Urinary bladder (tissue), 4 donors: ENCODE measurements around the gene CDIPT. TPM values are rescaled to one million over a fixed set of nuclear protein-coding genes. Genes with fewer than 3 reads are reported as not detected.
"Not testable (repeated sequence)": the region's sequence is repeated elsewhere in the genome, so short reads cannot be mapped to it uniquely, and the experiment has no call there.

Experiments used
- DNase-seq: peaks from one replicate; pipeline ENCODE4 v3.0.0-alpha.2; 2015; ENCODE audit errors: extremely low spot score
- H3K27ac ChIP-seq: one replicate; pipeline ENCODE4 v1.5.1; 2013; ENCODE audit warnings: low read depth, mild to moderate bottlenecking, moderate library complexity
- H3K36me3 ChIP-seq: one replicate; pipeline ENCODE4 v1.6.1; 2013; ENCODE audit warnings: mild to moderate bottlenecking, moderate library complexity; ENCODE audit not compliant: insufficient read depth
- H3K4me1 ChIP-seq: one replicate; pipeline ENCODE4 v1.6.1; 2013; ENCODE audit warnings: mild to moderate bottlenecking, moderate library complexity; ENCODE audit not compliant: insufficient read depth
- H3K4me3 ChIP-seq: one replicate; pipeline ENCODE4 v1.5.1; 2013; ENCODE audit warnings: low read depth, low read length
- WGBS: extraction: QIAGEN DNeasy Blood & Tissue Kit; methylation state at CpG from one replicate; pipeline ENCODE4 v1.1.7; 2013; 5-methylcytosine and 5-hydroxymethylcytosine counted together
- polyA plus RNA-seq: library from polyadenylated mRNA; stranded (reverse); fragments of 200-250 nt; gene quantifications from one replicate; pipeline ENCODE4 v1.2.3, GENCODE V29; 2013
- total RNA-seq: library from RNA; depleted of rRNA; stranded (reverse); fragments of >200 nt; gene quantifications from one replicate; pipeline ENCODE4 v1.2.3, GENCODE V29; 2014
- donor health status: healthy with polysubstance abuse.
- donor health status: healthy.

Gene CDIPT
- total and polyA plus RNA-seq, 2 donors: 35.1 to 179 TPM

DNA sequence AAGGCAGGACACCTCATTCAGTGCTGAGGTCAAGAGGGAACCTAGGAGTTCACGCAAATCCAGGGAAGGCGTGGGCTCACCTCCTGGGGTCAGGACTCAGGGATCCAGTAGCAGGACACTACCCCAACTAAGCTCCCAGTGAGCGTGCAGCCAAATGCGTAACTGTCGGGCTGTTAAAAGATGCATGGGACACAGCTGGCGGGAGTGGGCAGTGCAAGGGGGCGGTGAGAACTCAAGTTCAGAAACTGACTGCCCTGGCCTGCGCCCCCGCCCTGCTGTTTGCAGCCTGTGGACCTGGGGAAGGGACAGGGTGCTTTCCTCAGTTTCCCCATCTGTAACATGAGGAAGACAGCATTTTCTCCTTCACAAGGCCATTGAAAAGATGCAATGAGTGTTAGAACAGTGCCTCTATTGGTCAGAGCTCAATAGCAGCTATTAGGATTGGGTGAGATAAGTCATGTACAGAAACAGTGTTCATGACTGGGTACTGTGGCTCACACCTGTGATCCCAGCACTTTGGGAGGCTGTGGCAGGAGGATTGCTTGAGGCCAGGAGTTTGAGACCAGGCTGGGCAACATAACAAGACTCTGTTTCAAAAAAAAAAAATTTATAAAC lies 20.2 kb downstream of the CDIPT start:
- Histone ChIP-seq H3K27ac (no peak overlapping the region), H3K36me3 (peaks cover 13% of the 10 kb centered on the region), H3K4me3 (no peak overlapping the region), H3K4me1 (no peaks in the 10 kb centered on the region)
- 89% methylated on average over 9 of the region's 9 CpGs for WGBS
- no peak for DNase-seq

DNA sequence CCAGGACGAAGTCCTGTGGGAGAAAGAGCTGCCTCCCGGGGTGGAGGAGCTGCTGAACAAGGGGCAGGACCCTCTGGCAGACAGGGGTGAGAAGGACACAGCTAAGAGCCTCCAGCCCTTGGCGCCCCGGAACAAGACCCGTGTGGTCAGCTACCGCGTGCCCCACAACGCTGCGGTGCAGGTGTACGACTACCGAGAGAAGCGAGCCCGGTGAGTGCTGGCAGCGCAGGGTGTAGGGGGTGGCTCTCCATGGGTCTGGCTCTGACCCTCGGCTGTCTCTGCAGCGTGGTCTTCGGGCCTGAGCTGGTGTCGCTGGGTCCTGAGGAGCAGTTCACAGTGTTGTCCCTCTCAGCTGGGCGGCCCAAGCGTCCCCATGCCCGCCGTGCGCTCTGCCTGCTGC lies 21.4 kb downstream of the CDIPT start:
- DNase-seq: no peak
- Histone ChIP-seq H3K27ac (no peak overlapping the region), H3K36me3 (peaks cover 9% of the 10 kb centered on the region), H3K4me3 (no peak overlapping the region), H3K4me1 (no peaks in the 10 kb centered on the region)
- 94% methylated on average over 23 of the region's 23 CpGs for WGBS

DNA sequence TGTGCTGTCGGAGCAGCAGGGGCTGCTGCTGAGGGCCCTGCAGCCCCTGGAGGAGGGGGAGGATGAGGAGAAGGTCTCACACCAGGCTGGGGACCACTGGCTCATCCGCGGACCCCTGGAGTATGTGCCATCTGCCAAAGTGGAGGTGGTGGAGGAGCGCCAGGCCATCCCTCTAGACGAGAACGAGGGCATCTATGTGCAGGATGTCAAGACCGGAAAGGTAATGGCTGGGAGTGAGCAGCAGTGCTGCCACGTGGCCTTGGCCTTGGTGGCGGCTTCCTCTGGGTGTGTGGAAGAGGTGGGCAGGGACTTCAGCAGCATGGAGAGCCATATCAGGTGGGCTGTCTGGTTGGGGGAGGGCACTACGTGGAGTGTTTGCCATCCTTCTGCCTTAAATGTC lies 22.8 kb downstream of the CDIPT start:
- no peak for DNase-seq
- H3K27ac ChIP-seq: no peak overlapping the region
- H3K36me3 ChIP-seq: peaks cover 6% of the 10 kb centered on the region
- no peaks in the 10 kb centered on the region for H3K4me1 ChIP-seq
- WGBS: 76% methylated on average over 10 of the region's 10 CpGs
- H3K4me3 ChIP-seq: no peak overlapping the region

DNA sequence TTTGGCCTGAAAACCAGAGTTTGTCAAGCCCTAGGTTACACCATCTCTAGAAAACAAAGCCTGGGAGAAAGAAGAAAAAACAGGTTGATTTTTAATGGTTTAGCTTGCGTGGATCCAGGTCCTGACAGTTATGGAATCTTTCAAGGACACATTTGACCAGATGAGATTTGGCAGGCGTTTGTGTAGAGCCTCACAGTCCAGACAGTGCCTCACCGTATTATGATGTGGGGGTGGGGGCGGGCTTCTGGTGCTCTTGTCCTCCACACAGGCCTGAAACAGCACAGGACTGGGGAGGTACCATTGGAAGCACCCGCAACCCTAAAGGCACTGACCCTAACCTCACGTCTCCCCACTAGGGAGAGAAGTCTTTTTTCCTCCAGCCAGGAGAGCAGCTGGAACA lies 23.2 kb downstream of the CDIPT start:
- no peak for DNase-seq
- no peaks in the 10 kb centered on the region for H3K4me1 ChIP-seq
- no peak overlapping the region for H3K27ac ChIP-seq
- H3K4me3 ChIP-seq: no peak overlapping the region
- peaks cover 6% of the 10 kb centered on the region for H3K36me3 ChIP-seq
- 69% methylated on average over 6 of the region's 6 CpGs for WGBS

DNA sequence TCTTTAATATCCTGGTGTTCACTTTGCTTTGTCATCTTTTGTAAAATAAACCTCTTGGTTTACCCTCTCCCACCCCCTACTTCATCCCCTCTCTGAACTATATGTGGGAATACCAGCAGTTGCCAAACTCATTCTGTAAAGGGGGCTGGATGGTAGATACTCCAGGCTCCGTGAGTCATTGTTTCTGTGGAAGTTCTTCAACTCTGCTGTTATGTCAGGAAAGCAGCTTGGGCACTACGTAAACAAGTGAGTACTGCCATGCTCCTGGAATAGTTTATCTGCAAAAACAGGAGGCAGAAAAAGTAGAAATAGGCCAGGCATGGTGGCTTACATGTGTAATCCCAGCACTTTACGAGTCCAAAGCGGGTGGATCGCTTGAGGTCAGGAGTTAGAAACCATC lies 25.2 kb downstream of the CDIPT start:
- WGBS: 88% methylated on average over 5 of the region's 5 CpGs

DNA sequence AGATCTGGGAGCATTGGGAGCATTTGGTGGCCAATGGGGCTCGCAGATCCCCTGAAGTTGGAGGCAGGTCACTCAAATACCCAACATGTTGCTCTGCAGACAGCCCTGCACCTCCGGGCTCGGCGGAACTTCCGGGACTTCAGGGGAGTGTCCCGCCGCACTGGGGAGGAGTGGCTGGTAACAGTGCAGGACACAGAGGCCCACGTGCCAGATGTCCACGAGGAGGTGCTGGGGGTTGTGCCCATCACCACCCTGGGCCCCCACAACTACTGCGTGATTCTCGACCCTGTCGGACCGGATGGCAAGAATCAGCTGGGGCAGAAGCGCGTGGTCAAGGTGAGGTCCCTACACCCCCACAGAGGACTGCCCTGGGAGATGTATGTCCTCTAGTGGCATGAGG lies 26.4 kb downstream of the CDIPT start:
- Histone ChIP-seq H3K27ac (no peak overlapping the region), H3K4me1 (no peaks in the 10 kb centered on the region), H3K4me3 (no peak overlapping the region), H3K36me3 (peaks cover 9% of the 10 kb centered on the region)
- WGBS: 82% methylated on average over 15 of the region's 15 CpGs
- DNase-seq: no peak

More for the DNA sequence above, 25.2 kb downstream of the CDIPT start:
- no peak overlapping the region for H3K4me3 ChIP-seq
- H3K36me3 ChIP-seq: peaks cover 9% of the 10 kb centered on the region
- H3K4me1 ChIP-seq: no peaks in the 10 kb centered on the region
- H3K27ac ChIP-seq: no peak overlapping the region
- DNase-seq: no peak

DNA sequence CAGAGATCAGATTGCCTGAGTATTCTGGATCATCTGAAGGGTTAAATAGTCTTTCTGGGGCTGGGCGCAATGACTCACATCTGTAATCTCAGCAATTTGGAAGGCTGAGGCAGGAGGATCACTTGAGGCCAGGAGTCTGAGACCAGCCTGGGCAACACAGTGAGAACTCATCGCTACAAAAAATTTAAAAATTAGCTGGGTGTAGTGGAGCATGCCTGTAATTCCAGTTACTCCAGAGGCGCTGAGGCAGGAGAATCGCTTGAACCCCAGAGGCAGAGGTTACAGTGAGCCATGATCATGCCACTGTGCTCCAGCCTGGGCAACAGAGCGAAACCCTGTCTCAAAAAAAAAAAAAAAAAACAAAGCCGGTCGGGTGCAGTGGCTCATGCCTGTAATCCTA lies 27.1 kb downstream of the CDIPT start:
- no peaks in the 10 kb centered on the region for H3K4me1 ChIP-seq
- WGBS: 85% methylated on average over 7 of the region's 7 CpGs
- H3K4me3 ChIP-seq: no peak overlapping the region
- H3K36me3 ChIP-seq: peaks cover 5% of the 10 kb centered on the region
- DNase-seq: no peak
- H3K27ac ChIP-seq: no peak overlapping the region

DNA sequence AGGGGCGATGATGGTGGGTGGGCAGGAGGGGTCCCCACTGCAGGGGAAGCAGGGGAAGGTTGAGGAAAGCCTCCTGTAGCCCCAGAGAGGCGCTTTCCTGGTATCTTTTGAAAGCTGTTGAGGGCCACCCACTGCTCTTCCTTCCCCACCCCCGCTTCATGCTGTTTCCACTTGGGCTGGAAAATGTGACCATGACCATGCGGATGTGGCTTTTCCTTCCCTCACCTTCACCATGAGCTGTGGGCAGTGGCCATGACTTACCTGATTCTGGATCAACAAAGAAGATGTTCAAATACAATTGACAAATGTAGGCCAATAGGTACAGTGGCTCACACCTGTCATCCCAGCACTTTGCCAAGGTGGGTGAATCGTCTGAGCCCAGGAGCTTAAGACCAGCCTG lies 28.9 kb downstream of the CDIPT start:
- H3K36me3 ChIP-seq: peaks cover 4% of the 10 kb centered on the region
- no peaks in the 10 kb centered on the region for H3K4me1 ChIP-seq
- H3K27ac ChIP-seq: no peak overlapping the region
- no peak for DNase-seq
- H3K4me3 ChIP-seq: no peak overlapping the region
- 94% methylated on average over 5 of the region's 5 CpGs for WGBS

DNA sequence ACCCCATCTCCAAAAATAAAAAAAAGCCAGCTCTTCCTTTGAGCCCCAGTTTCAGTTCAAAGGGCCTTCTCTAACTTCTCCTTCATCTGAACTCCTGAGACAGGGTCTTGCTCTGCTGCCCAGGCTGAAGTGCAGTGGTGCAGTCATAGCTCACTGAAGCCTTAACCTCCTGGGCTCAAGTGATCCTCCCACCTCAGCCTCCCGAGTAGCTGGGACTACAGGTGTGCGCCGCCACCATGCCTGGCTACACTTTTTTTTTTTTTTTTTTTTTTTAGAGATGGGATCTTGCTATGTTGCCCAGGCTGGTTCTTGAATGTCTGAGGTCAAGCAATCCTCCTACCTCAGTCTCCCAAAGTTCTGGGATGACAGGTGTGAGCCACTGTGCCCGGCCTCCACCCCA lies 29.8 kb downstream of the CDIPT start:
- not testable (repeated sequence) for DNase-seq, H3K27ac ChIP-seq, H3K4me3 ChIP-seq, H3K36me3 ChIP-seq, H3K4me1 ChIP-seq
- 97% methylated on average over 4 of the region's 4 CpGs for whole genome bisulfite sequencing

DNA sequence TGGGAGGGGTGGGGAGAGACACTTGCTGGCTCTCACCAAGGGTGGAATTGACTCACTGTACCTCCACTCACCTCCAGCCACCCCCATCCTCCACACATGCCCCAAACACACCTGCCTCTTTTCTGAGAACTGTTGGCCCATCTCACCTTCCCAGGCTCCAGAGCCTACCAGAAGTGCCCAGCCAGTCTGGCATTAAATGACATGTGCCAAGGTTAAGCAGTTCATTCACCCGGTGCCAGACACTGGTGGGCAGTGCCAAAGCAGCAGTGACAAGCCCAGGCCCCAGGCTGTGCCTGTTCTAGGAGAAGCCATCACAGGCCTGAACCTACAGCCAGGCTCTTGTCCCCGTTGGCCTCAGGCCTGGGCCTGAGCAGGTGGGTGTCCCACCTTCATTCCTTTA lies 31.5 kb downstream of the CDIPT start:
- H3K36me3 ChIP-seq: peaks cover 4% of the 10 kb centered on the region
- no peak overlapping the region for H3K4me3 ChIP-seq
- no peak overlapping the region for H3K27ac ChIP-seq
- WGBS: 86% methylated on average over 2 of the region's 2 CpGs
- no peak for DNase-seq
- H3K4me1 ChIP-seq: no peaks in the 10 kb centered on the region

DNA sequence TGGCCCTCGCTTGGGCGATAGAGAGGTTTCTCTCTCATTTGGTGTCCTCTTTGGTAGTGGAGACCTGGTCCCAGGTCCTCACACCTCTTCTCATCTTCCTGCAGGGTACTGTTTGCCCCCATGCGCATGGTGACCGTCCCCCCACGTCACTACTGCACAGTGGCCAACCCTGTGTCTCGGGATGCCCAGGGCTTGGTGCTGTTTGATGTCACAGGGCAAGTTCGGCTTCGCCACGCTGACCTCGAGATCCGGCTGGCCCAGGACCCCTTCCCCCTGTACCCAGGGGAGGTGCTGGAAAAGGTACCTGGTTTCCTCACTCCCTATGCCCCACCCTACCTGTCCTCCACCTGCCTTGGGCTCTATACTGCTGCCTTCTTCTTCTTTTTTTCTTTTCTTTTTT lies 32.3 kb downstream of the CDIPT start:
- Histone ChIP-seq H3K36me3 (peaks cover 4% of the 10 kb centered on the region), H3K27ac (no peak overlapping the region), H3K4me3 (no peak overlapping the region), H3K4me1 (peaks cover 3% of the 10 kb centered on the region)
- DNase-seq: no peak
- 96% methylated on average over 11 of the region's 11 CpGs for WGBS

DNA sequence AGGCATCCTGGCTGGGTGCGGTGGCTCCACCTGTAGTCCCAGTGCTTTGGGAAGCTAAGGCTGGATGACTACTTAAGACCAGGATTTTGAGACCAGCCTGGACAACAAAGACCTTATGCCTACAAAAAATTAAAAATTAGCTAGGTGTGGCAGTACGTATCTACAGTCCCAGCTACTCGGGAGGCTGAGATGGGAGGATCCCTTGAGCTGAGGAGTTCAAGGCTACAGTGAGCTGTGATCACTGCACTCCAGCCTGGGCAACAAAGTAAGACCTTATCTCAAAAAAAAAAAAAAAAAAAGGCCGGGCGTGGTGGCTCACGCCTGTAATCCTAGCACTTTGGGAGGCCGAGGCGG lies 36.7 kb downstream of the CDIPT start:
- peaks cover 2% of the 10 kb centered on the region for H3K36me3 ChIP-seq
- WGBS: 77% methylated on average over 6 of the region's 8 CpGs
- DNase-seq: no peak
- H3K27ac ChIP-seq: peak overlapping the region; percentile 73
- no peak overlapping the region for H3K4me3 ChIP-seq
- H3K4me1 ChIP-seq: peaks cover 5% of the 10 kb centered on the region

DNA sequence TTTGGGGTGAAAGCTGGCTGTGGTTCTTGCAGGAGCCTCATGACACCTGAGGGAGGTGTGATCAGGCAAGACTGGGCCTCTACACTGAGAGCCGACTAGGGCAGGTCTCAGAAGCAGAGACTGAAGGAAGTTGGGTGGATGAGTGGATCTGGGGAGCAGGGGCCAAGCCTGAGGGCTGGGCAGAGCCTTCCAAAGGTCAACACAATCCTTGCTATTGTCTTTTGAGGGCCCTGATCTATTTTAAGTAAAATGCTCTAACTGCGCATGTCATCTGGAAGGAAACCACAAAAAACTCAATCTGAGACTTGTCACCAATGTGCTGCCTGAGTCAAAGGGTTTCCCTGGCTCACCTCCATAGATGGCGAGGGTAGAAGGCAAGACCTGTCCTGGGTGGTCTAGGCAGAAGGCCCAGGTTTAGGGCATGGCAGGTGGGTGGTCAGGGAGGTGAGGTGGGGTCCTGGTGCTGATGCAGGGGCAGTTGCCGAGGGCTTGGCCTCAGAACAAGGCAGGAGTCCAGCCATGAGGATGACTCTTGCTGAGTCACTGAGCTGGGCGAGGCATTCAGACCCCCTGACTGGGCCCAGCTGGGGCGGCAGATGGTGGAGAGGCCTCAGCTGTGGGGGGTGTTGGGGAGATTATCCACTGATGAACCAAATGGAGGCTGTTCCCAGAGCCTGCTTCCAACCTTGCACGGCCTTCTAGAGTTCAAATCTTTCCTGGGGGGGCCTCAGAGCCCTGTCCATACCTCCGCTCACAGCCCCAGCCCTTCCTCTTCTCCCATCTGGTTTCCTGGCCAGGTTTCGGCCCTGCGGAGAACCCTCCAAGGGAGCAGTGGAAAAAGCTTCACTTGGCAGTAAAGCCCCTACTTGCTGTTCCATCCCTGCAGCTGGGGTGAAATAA lies 37.6 kb downstream of the CDIPT start:
- Histone ChIP-seq H3K27ac (peak overlapping the region; percentile 73), H3K4me1 (peaks cover 5% of the 10 kb centered on the region), H3K4me3 (no peak overlapping the region), H3K36me3 (no peaks in the 10 kb centered on the region)
- DNase-seq: no peak
- 52% methylated on average over 10 of the region's 10 CpGs for WGBS

DNA sequence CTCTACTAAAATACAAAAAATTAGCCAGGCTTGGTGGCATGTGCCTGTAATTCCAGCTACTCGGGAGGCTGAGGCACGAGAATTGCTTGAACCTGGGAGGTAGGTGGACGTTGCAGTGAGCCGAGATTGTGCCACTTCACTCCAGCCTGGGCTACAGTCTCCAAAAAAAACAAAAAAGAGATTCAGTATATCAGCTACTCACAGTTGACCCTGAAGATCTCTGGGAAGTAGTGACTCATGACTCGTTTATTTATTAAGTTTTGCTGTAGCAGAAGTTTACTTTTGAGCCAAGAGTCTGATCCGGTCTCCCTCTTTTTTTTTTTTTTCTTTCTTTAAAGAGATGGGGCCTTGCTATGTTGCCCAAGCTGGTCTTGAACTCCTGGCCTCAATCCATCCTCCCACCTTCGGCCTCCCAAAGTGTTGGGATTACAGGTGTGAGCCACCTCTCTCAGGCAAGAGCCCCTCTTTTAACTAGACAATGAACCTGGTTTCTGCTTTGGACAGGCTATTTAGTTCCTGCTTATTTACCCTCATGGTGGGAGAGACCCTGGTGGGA lies 38.4 kb downstream of the CDIPT start:
- 29% methylated on average over 7 of the region's 7 CpGs for WGBS
- H3K4me1 ChIP-seq: peaks cover 5% of the 10 kb centered on the region
- no peak overlapping the region for H3K4me3 ChIP-seq
- H3K27ac ChIP-seq: peak overlapping the region; percentile 66
- DNase-seq: no peak
- H3K36me3 ChIP-seq: no peaks in the 10 kb centered on the region
